Left ventricle myocardium inferior (tissue), 1 donor: ENCODE data around the gene ATXN2L. TPM values are rescaled to one million over a fixed set of nuclear protein-coding genes. Genes with fewer than 3 reads are reported as not detected.

Experiments
- microRNA-seq: library from miRNA; unstranded; fragments of <30 nt; microRNA quantifications from one replicate; pipeline ENCODE4 v1.2.0, GENCODE V29; 2020
- total RNA-seq: library from RNA; stranded (reverse); fragmentation: NEBNext Ultra II Directional; extraction: Animal tissue kit (Norgen Biotek cat#: 25700); gene quantifications from one replicate; pipeline ENCODE4 v1.2.1, GENCODE V29; 2021
- donor health status: DM: no; HTN: yes; CAD: no; lungs with severe emphysema.

The ATXN2L gene
- total RNA-seq, 1 donor from 2014 or later, result 51.2 TPM

Small RNA genes within 50 kb of the gene (microRNA-seq; reads per million reads assigned to microRNA genes)
- not detected for gene MIR4721

Other genes with a start within 250 kb of the ATXN2L start
- 1.1 TPM for gene SULT1A2, start 225.9 kb upstream of the ATXN2L start, total RNA-seq
- gene SULT1A1, start 213.0 kb upstream of the ATXN2L start, total RNA-seq, result 13.7 TPM
- gene NPIPB8, start 184.9 kb upstream of the ATXN2L start, total RNA-seq, result not detected
- 439 TPM for gene EIF3C, start 111.5 kb upstream of the ATXN2L start, total RNA-seq
- not detected for gene NPIPB9, start 71.2 kb upstream of the ATXN2L start, total RNA-seq
- 236 TPM for gene TUFM, start 23.3 kb downstream of the ATXN2L start, total RNA-seq
- gene SH2B1, start 40.8 kb downstream of the ATXN2L start, total RNA-seq, result 48.5 TPM
- gene ATP2A1, start 55.5 kb downstream of the ATXN2L start, total RNA-seq, result 0.38 TPM
- gene RABEP2, start 102.2 kb downstream of the ATXN2L start, total RNA-seq, result 17.7 TPM
- not detected for gene CD19, start 109.0 kb downstream of the ATXN2L start, total RNA-seq
- 18.1 TPM for gene NFATC2IP, start 127.9 kb downstream of the ATXN2L start, total RNA-seq
- gene SPNS1, start 151.8 kb downstream of the ATXN2L start, total RNA-seq, result 16.5 TPM
- gene LAT, start 162.1 kb downstream of the ATXN2L start, total RNA-seq, result 0.93 TPM